H9 (cell line): Measurements from ENCODE around the gene GDPGP1. TPM values are rescaled to one million over a fixed set of nuclear protein-coding genes. Genes with fewer than 3 reads are reported as not detected.

Experiments
- DNase-seq: peaks from one replicate; pipeline ENCODE4 v3.0.0-alpha.2; 2017
- H2AFZ ChIP-seq: one replicate; pipeline ENCODE4 v1.6.1; 2013; ENCODE audit warnings: mild to moderate bottlenecking, low read length, control low read depth, moderate library complexity
- H2AK5ac ChIP-seq: 2 replicates; pipeline ENCODE4 v1.6.1; 2013; ENCODE audit warnings: low read length, control low read depth, mixed read lengths; ENCODE audit not compliant: insufficient read length
- H2BK120ac ChIP-seq: one replicate; pipeline ENCODE4 v1.6.1; 2013; ENCODE audit warnings: low read depth, mild to moderate bottlenecking, low read length, control low read depth, inconsistent platforms; ENCODE audit not compliant: poor library complexity, severe bottlenecking
- H2BK12ac ChIP-seq: 2 replicates; pipeline ENCODE4 v1.6.1; 2013; ENCODE audit warnings: low read length, control low read depth, mixed read lengths, low read depth; ENCODE audit not compliant: insufficient read length
- H2BK15ac ChIP-seq: 2 replicates; pipeline ENCODE4 v1.6.1; 2013; ENCODE audit warnings: low read depth, low read length, control low read depth
- H2BK20ac ChIP-seq: one replicate; pipeline ENCODE4 v1.6.1; 2013; ENCODE audit warnings: low read depth, mild to moderate bottlenecking, low read length, control low read depth, inconsistent platforms; ENCODE audit not compliant: poor library complexity, severe bottlenecking
- H2BK5ac ChIP-seq: 2 replicates; pipeline ENCODE4 v1.6.1; 2013; ENCODE audit warnings: low read length, control low read depth, mixed read lengths; ENCODE audit not compliant: insufficient read length
- H3K14ac ChIP-seq: 2 replicates; pipeline ENCODE4 v1.6.1; 2013; ENCODE audit warnings: low read length, control low read depth; ENCODE audit not compliant: insufficient read depth
- H3K18ac ChIP-seq: 2 replicates; pipeline ENCODE4 v1.6.1; 2013; ENCODE audit warnings: low read depth, mild to moderate bottlenecking, mixed read lengths, low read length, control low read depth; ENCODE audit not compliant: insufficient read length
- H3K23ac ChIP-seq: 2 replicates; pipeline ENCODE4 v1.6.1; 2013; ENCODE audit warnings: low read length, control low read depth, mixed read lengths, low read depth; ENCODE audit not compliant: insufficient read length
- H3K23me2 ChIP-seq: 2 replicates; pipeline ENCODE4 v1.6.1; 2013; ENCODE audit warnings: low read depth, mild to moderate bottlenecking, mixed read lengths, low read length, control low read depth; ENCODE audit not compliant: insufficient read length, poor library complexity, severe bottlenecking
- H3K27ac ChIP-seq: 2 replicates; pipeline ENCODE4 v1.5.1; 2013; ENCODE audit warnings: low read length, control low read depth, mixed read lengths, low read depth; ENCODE audit not compliant: insufficient read length
- H3K27me3 ChIP-seq: 2 replicates; pipeline ENCODE4 v1.6.1; 2013; ENCODE audit warnings: low read length, control low read depth, inconsistent platforms; ENCODE audit not compliant: insufficient read depth
- H3K4ac ChIP-seq: 2 replicates; pipeline ENCODE4 v1.6.1; 2013; ENCODE audit warnings: low read depth, mild to moderate bottlenecking, control low read depth, inconsistent platforms, low read length, moderate library complexity
- H3K4me1 ChIP-seq: 2 replicates; pipeline ENCODE4 v1.6.1; 2013; ENCODE audit warnings: low read length, control low read depth, inconsistent platforms; ENCODE audit not compliant: insufficient read depth
- H3K4me2 ChIP-seq: 2 replicates; pipeline ENCODE4 v1.6.1; 2013; ENCODE audit warnings: low read length, control low read depth, mixed read lengths; ENCODE audit not compliant: insufficient read length, insufficient read depth
- H3K56ac ChIP-seq: 2 replicates; pipeline ENCODE4 v1.6.1; 2013; ENCODE audit warnings: low read depth, mild to moderate bottlenecking, mixed read lengths, low read length, control low read depth; ENCODE audit not compliant: insufficient read length
- H3K79me1 ChIP-seq: 2 replicates; pipeline ENCODE4 v1.6.1; 2013; ENCODE audit warnings: low read depth, mild to moderate bottlenecking, moderate library complexity, low read length, control low read depth, inconsistent platforms; ENCODE audit not compliant: insufficient read depth, poor library complexity, severe bottlenecking
- H3K79me2 ChIP-seq: 2 replicates; pipeline ENCODE4 v1.6.1; 2013; ENCODE audit warnings: low read length, control low read depth, inconsistent platforms; ENCODE audit not compliant: insufficient read depth
- H3K9ac ChIP-seq: 2 replicates; pipeline ENCODE4 v1.6.1; 2013; ENCODE audit warnings: low read length, control low read depth, mixed read lengths; ENCODE audit not compliant: insufficient read length; ENCODE audit errors: extremely low read depth
- H3K9me3 ChIP-seq: one replicate; pipeline ENCODE4 v1.6.1; 2013; ENCODE audit warnings: low read depth, low read length, inconsistent platforms; ENCODE audit not compliant: control insufficient read depth
- H3T11ph ChIP-seq: one replicate; pipeline ENCODE4 v1.6.1; 2013; ENCODE audit warnings: mild to moderate bottlenecking, low read length, control low read depth, inconsistent platforms
- H4K20me1 ChIP-seq: one replicate; pipeline ENCODE4 v1.6.1; 2013; ENCODE audit not compliant: control insufficient read depth, insufficient read length, insufficient read depth
- H4K5ac ChIP-seq: 2 replicates; pipeline ENCODE4 v1.6.1; 2013; ENCODE audit warnings: low read depth, mild to moderate bottlenecking, mixed read lengths, low read length, control low read depth; ENCODE audit not compliant: insufficient read length
- H4K8ac ChIP-seq: replicated peaks from 2 replicates; pipeline ENCODE4 v1.6.1; 2013; ENCODE audit warnings: low read length, control low read depth, mixed read lengths, low read depth; ENCODE audit not compliant: insufficient read length
- H4K91ac ChIP-seq: 2 replicates; pipeline ENCODE4 v1.6.1; 2013; ENCODE audit warnings: low read depth, mild to moderate bottlenecking, moderate library complexity, mixed read lengths, low read length, control low read depth; ENCODE audit not compliant: insufficient read length
- H3K27ac Mint-ChIP-seq, 3 experiments: 2 replicates in 2 of 3; 3 replicates in 1 of 3; pipeline ENCODE4 v1.8.0; 2020 to 2021; ENCODE audit warnings: mixed read lengths in 3 of 3, mild to moderate bottlenecking in 1 of 3, moderate library complexity in 1 of 3
- H3K27me3 Mint-ChIP-seq: 2 replicates; pipeline ENCODE4 v1.8.0; 2021; ENCODE audit warnings: low read depth, mild to moderate bottlenecking, moderate library complexity, mixed read lengths
- H3K36me3 Mint-ChIP-seq, 3 experiments: 2 replicates in 2 of 3; 3 replicates in 1 of 3; pipeline ENCODE4 v1.8.0; 2020 to 2021; ENCODE audit warnings: low read depth in 3 of 3, mixed read lengths in 3 of 3; ENCODE audit not compliant: insufficient read depth in 1 of 3
- H3K4me1 Mint-ChIP-seq, 2 experiments: 2 replicates each; pipeline ENCODE4 v1.8.0; 2020; ENCODE audit warnings: mixed read lengths in 2 of 2
- H3K4me3 Mint-ChIP-seq, 2 experiments: 2 replicates in 1 of 2; 3 replicates in 1 of 2; pipeline ENCODE4 v1.8.0; 2020 to 2021; ENCODE audit warnings: mild to moderate bottlenecking in 2 of 2, mixed read lengths in 2 of 2, moderate library complexity in 1 of 2
- H3K9me3 Mint-ChIP-seq, 2 experiments: 2 replicates in 1 of 2; 3 replicates in 1 of 2; pipeline ENCODE4 v1.8.0; 2020; ENCODE audit warnings: mild to moderate bottlenecking in 2 of 2, mixed read lengths in 2 of 2, moderate library complexity in 1 of 2
- WGBS: extraction: QIAGEN DNeasy Blood & Tissue Kit; methylation state at CpG from one replicate; pipeline ENCODE4 v1.1.7; 2013; ENCODE audit warnings: missing lambda C conversion rate, low lambda C conversion rate, mixed read lengths; ENCODE audit not compliant: insufficient read length; ENCODE audit errors: extremely low coverage; 5-methylcytosine and 5-hydroxymethylcytosine counted together
- total RNA-seq: library from RNA; stranded (reverse); gene quantifications from 2 replicates; pipeline ENCODE4 v1.2.1, GENCODE V29; 2021
- TF ChIP-seq, protein P1 (sequence below): fragments of 200-600 bp; sonication (generic); conservative IDR thresholded peaks from 3 replicates; pipeline ENCODE4 v1.8.0; 2021; ENCODE audit warnings: antibody characterized with exemption, mild to moderate bottlenecking

GDPGP1 gene
- total RNA-seq, 1 experiment from 2014 or later, result 6.7 TPM

DNA sequence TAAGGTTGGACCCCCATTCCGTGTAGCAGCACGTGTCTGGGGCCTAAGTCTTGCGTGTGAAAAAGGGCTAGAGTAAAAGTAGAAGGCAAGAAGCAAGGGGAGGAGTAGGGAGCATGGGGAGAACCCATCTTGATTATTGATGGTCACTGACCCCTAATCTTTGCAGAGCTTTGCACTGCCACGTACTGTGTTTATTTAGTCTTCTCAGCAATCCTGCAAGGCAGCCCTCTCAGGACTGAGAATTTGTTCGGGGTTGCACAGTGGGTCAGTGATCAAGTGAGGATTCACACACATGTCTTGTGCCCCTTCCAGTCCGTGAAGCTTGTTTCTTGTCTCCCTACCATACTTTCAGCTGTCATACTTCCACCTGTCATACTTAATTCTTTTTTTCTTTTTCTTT, 25.7 kb upstream of the GDPGP1 start:
- Histone ChIP-seq H4K20me1 (no peaks in the 10 kb centered on the region), H3K9ac (no peak overlapping the region), H2BK15ac (no peak overlapping the region), H2BK120ac (no peak overlapping the region), H2BK5ac (no peak overlapping the region), H2AFZ (no peak overlapping the region), H3K4ac (no peak overlapping the region), H2BK20ac (no peak overlapping the region), H3K23ac (no peak overlapping the region), H3K23me2 (peaks cover 4% of the 10 kb centered on the region), H3K4me2 (no peak overlapping the region), H4K8ac (no peak overlapping the region), H3K27ac (no peak overlapping the region), H3K79me1 (peaks cover 5% of the 10 kb centered on the region), H3K4me1 (no peaks in the 10 kb centered on the region), H3K56ac (no peak overlapping the region), H3T11ph (no peak overlapping the region), H3K14ac (no peak overlapping the region), H3K27me3 (no peaks in the 10 kb centered on the region), H3K9me3 (no peaks in the 10 kb centered on the region), H4K91ac (no peak overlapping the region), H2BK12ac (no peak overlapping the region), H3K79me2 (peaks cover 3% of the 10 kb centered on the region; the same call in 1 of the 2 replicates), H2AK5ac (no peak overlapping the region), H3K18ac (no peak overlapping the region), H4K5ac (no peak overlapping the region)
- Mint-ChIP-seq H3K9me3 (no peaks in the 10 kb centered on the region), H3K4me3 (no peak overlapping the region), H3K4me1 (peaks cover 8 to 12% of the 10 kb centered on the region in 2 experiments), H3K27ac (no peak overlapping the region), H3K27me3 (no peaks in the 10 kb centered on the region), H3K36me3 (peaks cover 11 to 22% (median 17%) of the 10 kb centered on the region in 3 experiments; a peak in 6 of 7 replicates)
- WGBS, result no CpG with 5 or more reads among the region's 6 CpGs
- TF ChIP-seq, protein P1, sequence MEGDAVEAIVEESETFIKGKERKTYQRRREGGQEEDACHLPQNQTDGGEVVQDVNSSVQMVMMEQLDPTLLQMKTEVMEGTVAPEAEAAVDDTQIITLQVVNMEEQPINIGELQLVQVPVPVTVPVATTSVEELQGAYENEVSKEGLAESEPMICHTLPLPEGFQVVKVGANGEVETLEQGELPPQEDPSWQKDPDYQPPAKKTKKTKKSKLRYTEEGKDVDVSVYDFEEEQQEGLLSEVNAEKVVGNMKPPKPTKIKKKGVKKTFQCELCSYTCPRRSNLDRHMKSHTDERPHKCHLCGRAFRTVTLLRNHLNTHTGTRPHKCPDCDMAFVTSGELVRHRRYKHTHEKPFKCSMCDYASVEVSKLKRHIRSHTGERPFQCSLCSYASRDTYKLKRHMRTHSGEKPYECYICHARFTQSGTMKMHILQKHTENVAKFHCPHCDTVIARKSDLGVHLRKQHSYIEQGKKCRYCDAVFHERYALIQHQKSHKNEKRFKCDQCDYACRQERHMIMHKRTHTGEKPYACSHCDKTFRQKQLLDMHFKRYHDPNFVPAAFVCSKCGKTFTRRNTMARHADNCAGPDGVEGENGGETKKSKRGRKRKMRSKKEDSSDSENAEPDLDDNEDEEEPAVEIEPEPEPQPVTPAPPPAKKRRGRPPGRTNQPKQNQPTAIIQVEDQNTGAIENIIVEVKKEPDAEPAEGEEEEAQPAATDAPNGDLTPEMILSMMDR, result no peak
- DNase-seq, result no peak
